ENCODE results near the gene CDC37. TPM values are rescaled to one million over a fixed set of nuclear protein-coding genes. Genes with fewer than 3 reads are reported as not detected.
A peak's percentile ranks its signal among the peaks of the same experiment; 100 is the strongest.

CDC37 gene
- total and polyA plus RNA-seq, 2 of the 4 experiments (the other 2 are of a cell fraction), result 209 to 650 TPM

- 86% methylated on average over 2 of the region's 2 CpGs; no CpG with 5 or more reads in 1 of the 2 experiments for WGBS, 2 experiments (ENCODE audit: extremely low coverage in 2 of 2, insufficient read length in 1 of 2)
- H2BK15ac ChIP-seq (ENCODE audit: low read depth, low read length), result no peak overlapping the region
- H3K4me2 ChIP-seq (ENCODE audit: low read depth, low read length), result peak overlapping the region; percentile 49
- peaks cover 9% of the 10 kb centered on the region for H3K4me1 ChIP-seq (ENCODE audit: control insufficient read depth, insufficient read depth, low read length)
- peaks cover 16 to 41% of the 10 kb centered on the region in 2 experiments for H3K79me1 ChIP-seq (ENCODE audit: low read depth in 1 of 2, low read length in 2 of 2)
- H3K27me3 ChIP-seq (ENCODE audit: control insufficient read depth, insufficient read depth, low read length), result peaks cover 6% of the 10 kb centered on the region; the same call in 1 of the 2 replicates
- H2BK120ac ChIP-seq (ENCODE audit: low read depth, low read length), result no peak overlapping the region
- ChIA-PET POLR2A (ENCODE audit: unreplicated experiment) (no interaction called here), CTCF (no interaction called here)
- ATAC-seq (ENCODE audit: low read depth) (no peak), DNase-seq (no peak)
- H2BK5ac ChIP-seq (ENCODE audit: low read depth, low read length, poor library complexity, severe bottlenecking), result no peak overlapping the region
- no peak overlapping the region for H3K18ac ChIP-seq (ENCODE audit: low read depth, low read length)
- no peak overlapping the region for H3K23ac ChIP-seq (ENCODE audit: low read depth, low read length)
- dilution Hi-C loops (cut with HindIII; ENCODE audit: low sequenced_read_pairs, unreplicated experiment), result no loop called here
- H2AFZ ChIP-seq (replicated peaks; ENCODE audit: low read length, poor library complexity), result peak overlapping the region; percentile 97
- peaks cover 3% of the 10 kb centered on the region; the same call in 1 of the 2 replicates for H3K9me1 ChIP-seq (ENCODE audit: insufficient read depth, low read length)
- no peak overlapping the region for H2BK20ac ChIP-seq (ENCODE audit: low read depth, low read length)
- no peak overlapping the region for H3K56ac ChIP-seq (ENCODE audit: extremely low read depth, insufficient read depth, low read length)
- H3K9ac ChIP-seq (ENCODE audit: low read depth, low read length), result no peak overlapping the region
- BruUV-seq (replicated peaks), result no TSS peak
- H3K4me3 ChIP-seq (ENCODE audit: insufficient read depth, low read depth, low read length), result no peak overlapping the region; the same call in 1 of the 2 replicates
- H4K5ac ChIP-seq (ENCODE audit: low read depth, low read length), result no peak overlapping the region
- H3K36me3 ChIP-seq (ENCODE audit: control insufficient read depth, insufficient read depth, low read length), result peaks cover 4% of the 10 kb centered on the region; the same call in 1 of the 2 replicates
- H3K9me3 ChIP-seq (ENCODE audit: control insufficient read depth, insufficient read depth, low read length), result no peaks in the 10 kb centered on the region
- H2AK5ac ChIP-seq (ENCODE audit: low read depth, low read length), result peak overlapping the region; percentile 48; the same call in 1 of the 2 replicates
- no peak overlapping the region; the same call in 1 of the 2 replicates for H4K91ac ChIP-seq (ENCODE audit: insufficient read depth, low read depth, low read length)
- H2AK9ac ChIP-seq (replicated peaks; ENCODE audit: low read depth, low read length, poor library complexity), result peak overlapping the region; percentile 82
- no peak for TF ChIP-seq FOS (IDR thresholded peaks at IDR 0.05; ENCODE audit: low read depth, low read length)
- TF ChIP-seq NFE2L2 (IDR thresholded peaks at IDR 0.05; ENCODE audit: low read depth, low read length), result no peak
- TF ChIP-seq, protein P1, sequence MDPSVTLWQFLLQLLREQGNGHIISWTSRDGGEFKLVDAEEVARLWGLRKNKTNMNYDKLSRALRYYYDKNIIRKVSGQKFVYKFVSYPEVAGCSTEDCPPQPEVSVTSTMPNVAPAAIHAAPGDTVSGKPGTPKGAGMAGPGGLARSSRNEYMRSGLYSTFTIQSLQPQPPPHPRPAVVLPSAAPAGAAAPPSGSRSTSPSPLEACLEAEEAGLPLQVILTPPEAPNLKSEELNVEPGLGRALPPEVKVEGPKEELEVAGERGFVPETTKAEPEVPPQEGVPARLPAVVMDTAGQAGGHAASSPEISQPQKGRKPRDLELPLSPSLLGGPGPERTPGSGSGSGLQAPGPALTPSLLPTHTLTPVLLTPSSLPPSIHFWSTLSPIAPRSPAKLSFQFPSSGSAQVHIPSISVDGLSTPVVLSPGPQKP (IDR thresholded peaks at IDR 0.05; ENCODE audit: borderline replicate concordance, low read depth, low read length), result no peak
- TF ChIP-seq MAFK (IDR thresholded peaks at IDR 0.05; ENCODE audit: low read depth, low read length), result no peak
- H4K8ac ChIP-seq (ENCODE audit: low read depth in 2 of 2, low read length in 2 of 2), result peak overlapping the region in 1 of 2 experiments; percentile 15; a peak in 2 of 4 replicates
- in situ Hi-C loops (cut with MboI; ENCODE audit: low sequenced_read_pairs), result no loop called here
- intact Hi-C loops (cut with micrococcal nuclease), result no loop called here
- H3K27ac ChIP-seq (ENCODE audit: insufficient read depth, low read length), result no peak overlapping the region
- peak overlapping the region; percentile 5; the same call in 1 of the 2 replicates for H3K4ac ChIP-seq (ENCODE audit: low read depth, low read length)
- no peak overlapping the region; the same call in 1 of the 2 replicates for H3K14ac ChIP-seq (replicated peaks; ENCODE audit: low read depth, low read length)
- 0 out of 2 replicates have a peak, but pooled peaks cover 5% of the 10 kb centered on the region for H4K20me1 ChIP-seq (ENCODE audit: insufficient read depth, low read length)
Observed at GRCh38 chr19:10432736-10433130, 29.4 kb upstream of the CDC37 start.

Data from IMR-90 (cell line).